SK-N-SH (cell line): ENCODE results near the gene GPC5. TPM values are rescaled to one million over a fixed set of nuclear protein-coding genes. Genes with fewer than 3 reads are reported as not detected.

Experiments used
- CTCF ChIA-PET: fragments of 300-600, 350-600 bp; formaldehyde crosslinking; extraction: SDS; loops from one replicate; lab custom pipeline; 2021; lab: Yijun Ruan, JAX
- POLR2A ChIA-PET: fragments of 350-600 bp; sonication (Branson Sonifier 250); formaldehyde crosslinking; extraction: SDS; loops from one replicate; lab custom pipeline; 2020; ENCODE audit warnings: antibody characterized with exemption, inconsistent platforms; lab: Yijun Ruan, JAX
- DNase-seq: peaks from one replicate; pipeline ENCODE4 v3.0.0; 2012
- H2AFZ ChIP-seq: fragments of 200-600 bp; sonication (generic); 2 replicates; pipeline ENCODE4 v1.8.1; 2016; ENCODE audit warnings: antibody characterized with exemption, mild to moderate bottlenecking, low read depth
- H3F3A ChIP-seq: fragments of 200-600 bp; sonication (generic); replicated peaks from 2 replicates; pipeline ENCODE3; 2016; ENCODE audit warnings: antibody characterized with exemption, mild to moderate bottlenecking; ENCODE audit not compliant: insufficient read depth
- H3K27ac ChIP-seq, 2 experiments: fragments of 200-500 bp in 1 of 2; fragments of 200-600 bp in 1 of 2; sonication (Bioruptor generic) in 1 of 2; sonication (generic), shearing (Covaris generic) in 1 of 2; 2 replicates each; pipeline versions ENCODE4 v1.5.1 to v1.6.1; 2014 to 2016; ENCODE audit warnings: low read depth in 2 of 2, inconsistent platforms in 1 of 2, low read length in 1 of 2, mild to moderate bottlenecking in 1 of 2, mixed read lengths in 1 of 2
- H3K27me3 ChIP-seq: fragments of 200-600 bp; sonication (generic), shearing (Covaris generic); 2 replicates; pipeline ENCODE4 v1.6.1; 2016; ENCODE audit warnings: mixed run types; ENCODE audit not compliant: insufficient read depth
- H3K36me3 ChIP-seq, 2 experiments: fragments of 200-500 bp in 1 of 2; fragments of 200-600 bp in 1 of 2; sonication (Bioruptor generic) in 1 of 2; sonication (generic) in 1 of 2; replicated peaks in 1 of 2; 2 replicates each; pipeline versions ENCODE3 to v1.5.1; 2014 to 2016; ENCODE audit warnings: low read length in 1 of 2, mild to moderate bottlenecking in 1 of 2; ENCODE audit not compliant: insufficient read depth in 2 of 2, control insufficient read depth in 1 of 2
- H3K4me1 ChIP-seq, 2 experiments: fragments of 200-500 bp in 1 of 2; fragments of 200-600 bp in 1 of 2; sonication (Bioruptor generic) in 1 of 2; sonication (generic), shearing (Covaris generic) in 1 of 2; 2 replicates each; pipeline versions ENCODE4 v1.5.1 to v1.6.1; 2014 to 2016; ENCODE audit warnings: low read depth in 1 of 2, low read length in 1 of 2, mixed run types in 1 of 2; ENCODE audit not compliant: insufficient read depth in 2 of 2, control insufficient read depth in 1 of 2
- H3K4me2 ChIP-seq: fragments of 200-600 bp; sonication (generic), shearing (Covaris generic); 2 replicates; pipeline ENCODE4 v1.6.1; 2017; ENCODE audit warnings: mixed run types
- H3K4me3 ChIP-seq, 2 experiments: fragments of 200-500 bp in 1 of 2; fragments of 200-600 bp in 1 of 2; sonication (Bioruptor generic) in 1 of 2; sonication (generic), shearing (Covaris generic) in 1 of 2; 2 replicates each; pipeline versions ENCODE4 v1.5.1 to v1.8.1; 2014 to 2016; ENCODE audit warnings: low read depth in 2 of 2, inconsistent platforms in 1 of 2, low read length in 1 of 2, mild to moderate bottlenecking in 1 of 2, mixed read lengths in 1 of 2, moderate library complexity in 1 of 2
- H3K79me2 ChIP-seq: fragments of 200-600 bp; sonication (generic); 2 replicates; pipeline ENCODE4 v1.8.1; 2017; ENCODE audit warnings: mild to moderate bottlenecking; ENCODE audit not compliant: insufficient read depth
- H3K9ac ChIP-seq: fragments of 200-600 bp; sonication (generic); 2 replicates; pipeline ENCODE4 v1.6.1; 2017; ENCODE audit warnings: mixed run types
- H3K9me2 ChIP-seq: fragments of 200-600 bp; sonication (generic); 2 replicates; pipeline ENCODE4 v1.6.1; 2017; ENCODE audit warnings: mixed run types
- H3K9me3 ChIP-seq: fragments of 200-600 bp; sonication (generic); 2 replicates; pipeline ENCODE4 v1.6.1; 2017; ENCODE audit warnings: mixed run types, mild to moderate bottlenecking, moderate library complexity
- H4K20me1 ChIP-seq: fragments of 200-600 bp; sonication (generic); 2 replicates; pipeline ENCODE4 v1.6.1; 2017; ENCODE audit warnings: mild to moderate bottlenecking, mixed run types; ENCODE audit not compliant: insufficient read depth
- ELF1 ChIP-seq: IDR thresholded peaks from 2 replicates; pipeline ENCODE4 v1.4.0; 2012
- EZH2phosphoT487 ChIP-seq: fragments of 200-600 bp; sonication (generic); IDR thresholded peaks from 2 replicates; pipeline ENCODE4 v1.6.1; 2017; ENCODE audit warnings: low read depth, mixed run types, mild to moderate bottlenecking, antibody characterized with exemption, moderate library complexity, borderline replicate concordance
- FOSL2 ChIP-seq: IDR thresholded peaks from 2 replicates; pipeline ENCODE4 v1.4.0; 2012; ENCODE audit warnings: low read depth, mild to moderate bottlenecking, moderate library complexity, borderline replicate concordance
- MEF2A ChIP-seq: IDR thresholded peaks from 2 replicates; pipeline ENCODE4 v1.4.0; 2012; ENCODE audit warnings: low read depth, borderline replicate concordance
- MXI1 ChIP-seq: IDR thresholded peaks from 2 replicates; pipeline ENCODE4 v1.6.1; 2012; ENCODE audit warnings: mild to moderate bottlenecking, low read depth, low read length, improper control_type of control experiment
- NFIC ChIP-seq: IDR thresholded peaks from 2 replicates; pipeline ENCODE4 v1.4.0; 2012; ENCODE audit warnings: borderline replicate concordance
- RCOR1 ChIP-seq: fragments of 150-350 bp; IDR thresholded peaks from 2 replicates; pipeline ENCODE4 v1.6.1; 2017; ENCODE audit warnings: antibody characterized with exemption, low read length
- RFX5 ChIP-seq: IDR thresholded peaks from 2 replicates; pipeline ENCODE4 v1.6.1; 2012; ENCODE audit warnings: mild to moderate bottlenecking, improper control_type of control experiment, low read length
- TAF1 ChIP-seq: IDR thresholded peaks from 2 replicates; pipeline ENCODE4 v1.6.1; 2012; ENCODE audit warnings: low read depth, mild to moderate bottlenecking, low read length, moderate library complexity, borderline replicate concordance
- WGBS: methylation state at CpG from one replicate; pipeline ENCODE4 v1.1.6; 2017; ENCODE audit warnings: low lambda C conversion rate; 5-methylcytosine and 5-hydroxymethylcytosine counted together
- polyA plus RNA-seq, 3 experiments: library from polyadenylated mRNA; depleted of rRNA; stranded (reverse); fragments of >200 nt; gene quantifications; 2 replicates each; pipeline ENCODE4 v1.2.3, GENCODE V29; 2012
- TF ChIP-seq, protein P1 (sequence below): fragments of 200-600 bp; sonication (generic); IDR thresholded peaks from 2 replicates; pipeline ENCODE4 v1.6.1; 2017; ENCODE audit warnings: antibody characterized with exemption, mild to moderate bottlenecking, moderate library complexity
- TF ChIP-seq, protein P2 (sequence below): IDR thresholded peaks from 2 replicates; pipeline ENCODE4 v1.6.1; 2012; ENCODE audit warnings: mild to moderate bottlenecking, low read depth, low read length, moderate library complexity
- TF ChIP-seq, protein P3 (sequence below): IDR thresholded peaks from 2 replicates; pipeline ENCODE4 v1.4.0; 2012; ENCODE audit warnings: low read depth, borderline replicate concordance
- TF ChIP-seq, protein P4 (sequence below): IDR thresholded peaks from 2 replicates; pipeline ENCODE4; 2012
- TF ChIP-seq, protein P5 (sequence below): fragments of 150-350 bp; IDR thresholded peaks from 2 replicates; pipeline ENCODE4 v1.6.1; 2017; ENCODE audit warnings: antibody characterized with exemption, low read length, low read depth, borderline replicate concordance

GPC5 gene
- polyA plus RNA-seq, 1 of the 3 experiments (the other 2 are of a cell fraction), result 0.03 TPM

DNA sequence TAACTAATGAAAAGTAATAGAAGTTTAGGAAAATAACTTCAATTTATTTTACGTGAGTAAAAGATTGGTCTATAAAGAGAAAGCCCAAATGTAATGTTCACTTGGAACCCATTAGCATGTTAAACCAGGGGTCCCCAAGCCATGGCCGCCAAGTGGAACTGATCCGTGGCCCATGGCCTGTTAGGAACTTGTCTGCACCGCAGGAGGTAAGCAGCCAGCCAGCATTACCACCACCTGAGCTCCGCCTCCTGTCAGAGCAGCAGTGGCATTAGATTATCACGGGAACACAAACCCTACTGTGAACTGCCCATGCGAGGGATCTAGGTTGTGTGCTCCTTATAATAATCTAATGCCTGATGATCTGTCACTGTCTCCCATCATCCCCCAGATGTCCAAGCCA is 1009.4 kb downstream of the GPC5 start:
- 56% methylated on average over 4 of the region's 7 CpGs for WGBS
- Histone ChIP-seq H3K4me1 (no peaks in the 10 kb centered on the region), H3K27ac (no peak overlapping the region), H3K9me3 (no peaks in the 10 kb centered on the region), H2AFZ (no peak overlapping the region), H3K9ac (no peak overlapping the region), H4K20me1 (no peaks in the 10 kb centered on the region), H3F3A (no peaks in the 10 kb centered on the region), H3K9me2 (no peaks in the 10 kb centered on the region), H3K27me3 (no peaks in the 10 kb centered on the region), H3K4me3 (no peak overlapping the region), H3K79me2 (no peaks in the 10 kb centered on the region), H3K4me2 (no peak overlapping the region), H3K36me3 (no peaks in the 10 kb centered on the region)
- TF ChIP-seq, protein P1, sequence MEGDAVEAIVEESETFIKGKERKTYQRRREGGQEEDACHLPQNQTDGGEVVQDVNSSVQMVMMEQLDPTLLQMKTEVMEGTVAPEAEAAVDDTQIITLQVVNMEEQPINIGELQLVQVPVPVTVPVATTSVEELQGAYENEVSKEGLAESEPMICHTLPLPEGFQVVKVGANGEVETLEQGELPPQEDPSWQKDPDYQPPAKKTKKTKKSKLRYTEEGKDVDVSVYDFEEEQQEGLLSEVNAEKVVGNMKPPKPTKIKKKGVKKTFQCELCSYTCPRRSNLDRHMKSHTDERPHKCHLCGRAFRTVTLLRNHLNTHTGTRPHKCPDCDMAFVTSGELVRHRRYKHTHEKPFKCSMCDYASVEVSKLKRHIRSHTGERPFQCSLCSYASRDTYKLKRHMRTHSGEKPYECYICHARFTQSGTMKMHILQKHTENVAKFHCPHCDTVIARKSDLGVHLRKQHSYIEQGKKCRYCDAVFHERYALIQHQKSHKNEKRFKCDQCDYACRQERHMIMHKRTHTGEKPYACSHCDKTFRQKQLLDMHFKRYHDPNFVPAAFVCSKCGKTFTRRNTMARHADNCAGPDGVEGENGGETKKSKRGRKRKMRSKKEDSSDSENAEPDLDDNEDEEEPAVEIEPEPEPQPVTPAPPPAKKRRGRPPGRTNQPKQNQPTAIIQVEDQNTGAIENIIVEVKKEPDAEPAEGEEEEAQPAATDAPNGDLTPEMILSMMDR, result no peak
- TF ChIP-seq, protein P2, sequence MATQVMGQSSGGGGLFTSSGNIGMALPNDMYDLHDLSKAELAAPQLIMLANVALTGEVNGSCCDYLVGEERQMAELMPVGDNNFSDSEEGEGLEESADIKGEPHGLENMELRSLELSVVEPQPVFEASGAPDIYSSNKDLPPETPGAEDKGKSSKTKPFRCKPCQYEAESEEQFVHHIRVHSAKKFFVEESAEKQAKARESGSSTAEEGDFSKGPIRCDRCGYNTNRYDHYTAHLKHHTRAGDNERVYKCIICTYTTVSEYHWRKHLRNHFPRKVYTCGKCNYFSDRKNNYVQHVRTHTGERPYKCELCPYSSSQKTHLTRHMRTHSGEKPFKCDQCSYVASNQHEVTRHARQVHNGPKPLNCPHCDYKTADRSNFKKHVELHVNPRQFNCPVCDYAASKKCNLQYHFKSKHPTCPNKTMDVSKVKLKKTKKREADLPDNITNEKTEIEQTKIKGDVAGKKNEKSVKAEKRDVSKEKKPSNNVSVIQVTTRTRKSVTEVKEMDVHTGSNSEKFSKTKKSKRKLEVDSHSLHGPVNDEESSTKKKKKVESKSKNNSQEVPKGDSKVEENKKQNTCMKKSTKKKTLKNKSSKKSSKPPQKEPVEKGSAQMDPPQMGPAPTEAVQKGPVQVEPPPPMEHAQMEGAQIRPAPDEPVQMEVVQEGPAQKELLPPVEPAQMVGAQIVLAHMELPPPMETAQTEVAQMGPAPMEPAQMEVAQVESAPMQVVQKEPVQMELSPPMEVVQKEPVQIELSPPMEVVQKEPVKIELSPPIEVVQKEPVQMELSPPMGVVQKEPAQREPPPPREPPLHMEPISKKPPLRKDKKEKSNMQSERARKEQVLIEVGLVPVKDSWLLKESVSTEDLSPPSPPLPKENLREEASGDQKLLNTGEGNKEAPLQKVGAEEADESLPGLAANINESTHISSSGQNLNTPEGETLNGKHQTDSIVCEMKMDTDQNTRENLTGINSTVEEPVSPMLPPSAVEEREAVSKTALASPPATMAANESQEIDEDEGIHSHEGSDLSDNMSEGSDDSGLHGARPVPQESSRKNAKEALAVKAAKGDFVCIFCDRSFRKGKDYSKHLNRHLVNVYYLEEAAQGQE, result no peak
- TF ChIP-seq RCOR1 (no peak), ELF1 (no peak), TAF1 (no peak), FOSL2 (no peak), RFX5 (no peak), EZH2phosphoT487 (no peak), MXI1 (no peak), NFIC (no peak), MEF2A (no peak)
- TF ChIP-seq, protein P3, sequence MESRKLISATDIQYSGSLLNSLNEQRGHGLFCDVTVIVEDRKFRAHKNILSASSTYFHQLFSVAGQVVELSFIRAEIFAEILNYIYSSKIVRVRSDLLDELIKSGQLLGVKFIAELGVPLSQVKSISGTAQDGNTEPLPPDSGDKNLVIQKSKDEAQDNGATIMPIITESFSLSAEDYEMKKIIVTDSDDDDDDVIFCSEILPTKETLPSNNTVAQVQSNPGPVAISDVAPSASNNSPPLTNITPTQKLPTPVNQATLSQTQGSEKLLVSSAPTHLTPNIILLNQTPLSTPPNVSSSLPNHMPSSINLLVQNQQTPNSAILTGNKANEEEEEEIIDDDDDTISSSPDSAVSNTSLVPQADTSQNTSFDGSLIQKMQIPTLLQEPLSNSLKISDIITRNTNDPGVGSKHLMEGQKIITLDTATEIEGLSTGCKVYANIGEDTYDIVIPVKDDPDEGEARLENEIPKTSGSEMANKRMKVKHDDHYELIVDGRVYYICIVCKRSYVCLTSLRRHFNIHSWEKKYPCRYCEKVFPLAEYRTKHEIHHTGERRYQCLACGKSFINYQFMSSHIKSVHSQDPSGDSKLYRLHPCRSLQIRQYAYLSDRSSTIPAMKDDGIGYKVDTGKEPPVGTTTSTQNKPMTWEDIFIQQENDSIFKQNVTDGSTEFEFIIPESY, result no peak
- TF ChIP-seq, protein P4, sequence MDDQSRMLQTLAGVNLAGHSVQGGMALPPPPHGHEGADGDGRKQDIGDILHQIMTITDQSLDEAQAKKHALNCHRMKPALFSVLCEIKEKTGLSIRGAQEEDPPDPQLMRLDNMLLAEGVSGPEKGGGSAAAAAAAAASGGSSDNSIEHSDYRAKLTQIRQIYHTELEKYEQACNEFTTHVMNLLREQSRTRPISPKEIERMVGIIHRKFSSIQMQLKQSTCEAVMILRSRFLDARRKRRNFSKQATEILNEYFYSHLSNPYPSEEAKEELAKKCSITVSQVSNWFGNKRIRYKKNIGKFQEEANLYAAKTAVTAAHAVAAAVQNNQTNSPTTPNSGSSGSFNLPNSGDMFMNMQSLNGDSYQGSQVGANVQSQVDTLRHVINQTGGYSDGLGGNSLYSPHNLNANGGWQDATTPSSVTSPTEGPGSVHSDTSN, result no peak
- TF ChIP-seq, protein P5, sequence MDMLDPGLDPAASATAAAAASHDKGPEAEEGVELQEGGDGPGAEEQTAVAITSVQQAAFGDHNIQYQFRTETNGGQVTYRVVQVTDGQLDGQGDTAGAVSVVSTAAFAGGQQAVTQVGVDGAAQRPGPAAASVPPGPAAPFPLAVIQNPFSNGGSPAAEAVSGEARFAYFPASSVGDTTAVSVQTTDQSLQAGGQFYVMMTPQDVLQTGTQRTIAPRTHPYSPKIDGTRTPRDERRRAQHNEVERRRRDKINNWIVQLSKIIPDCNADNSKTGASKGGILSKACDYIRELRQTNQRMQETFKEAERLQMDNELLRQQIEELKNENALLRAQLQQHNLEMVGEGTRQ, result no peak
- ChIA-PET CTCF (interaction anchor here (0.7 kb wide), 1 partner anchor 460 kb away, joined by 3 read pairs; no protein-coding TSS in a partner anchor), POLR2A (no interaction called here)
- no peak for DNase-seq
